GM23338 (cell line): Measurements from ENCODE around the gene GJB4. TPM values are rescaled to one million over a fixed set of nuclear protein-coding genes. Genes with fewer than 3 reads are reported as not detected.

Experiments
- ATAC-seq: fragments of 200-7000 bp; cut with Tn5 transposase; 3 replicates; pipeline ENCODE4 v1.9.1; 2020
- DNase-seq: peaks from one replicate; pipeline ENCODE4 v3.0.0-alpha.2; 2015; ENCODE audit warnings: low spot score
- H2AFZ ChIP-seq: fragments of 200-600 bp; sonication (generic); 2 replicates; pipeline ENCODE4 v1.8.0; 2016; ENCODE audit warnings: antibody characterized with exemption, mild to moderate bottlenecking, moderate library complexity
- H3F3A ChIP-seq: fragments of 200-600 bp; sonication (generic); replicated peaks from 2 replicates; pipeline ENCODE4 v1.8.0; 2017; ENCODE audit warnings: antibody characterized with exemption, mixed run types, low read depth
- H3K27ac ChIP-seq: fragments of 200-600 bp; sonication (generic); 2 replicates; pipeline ENCODE4 v1.6.1; 2016; ENCODE audit warnings: low read depth
- H3K27me3 ChIP-seq: fragments of 200-600 bp; sonication (generic); 2 replicates; pipeline ENCODE4 v1.8.0; 2016; ENCODE audit warnings: mild to moderate bottlenecking, mixed run types, moderate library complexity; ENCODE audit not compliant: insufficient read depth
- H3K36me3 ChIP-seq: fragments of 200-600 bp; sonication (generic); 2 replicates; pipeline ENCODE4 v1.8.0; 2016; ENCODE audit warnings: mild to moderate bottlenecking; ENCODE audit not compliant: insufficient read depth
- H3K4me1 ChIP-seq: fragments of 200-600 bp; sonication (generic); 2 replicates; pipeline ENCODE4 v1.8.0; 2016; ENCODE audit warnings: mild to moderate bottlenecking, moderate library complexity; ENCODE audit not compliant: insufficient read depth
- H3K4me2 ChIP-seq: fragments of 200-600 bp; sonication (generic); 2 replicates; pipeline ENCODE4 v1.7.1; 2017; ENCODE audit warnings: mixed run types
- H3K4me3 ChIP-seq: fragments of 200-600 bp; sonication (generic); 2 replicates; pipeline ENCODE4 v1.6.1; 2016; ENCODE audit warnings: mixed run types
- H3K79me2 ChIP-seq: fragments of 200-600 bp; sonication (generic); replicated peaks from 2 replicates; pipeline ENCODE4 v1.8.0; 2017; ENCODE audit warnings: mild to moderate bottlenecking; ENCODE audit not compliant: insufficient read depth
- H3K9me2 ChIP-seq: fragments of 200-600 bp; sonication (generic); 2 replicates; pipeline ENCODE4 v1.8.0; 2017; ENCODE audit not compliant: insufficient read depth
- H4K20me1 ChIP-seq: fragments of 200-600 bp; sonication (generic); replicated peaks from 2 replicates; pipeline ENCODE4 v1.8.0; 2017; ENCODE audit warnings: mild to moderate bottlenecking; ENCODE audit not compliant: insufficient read depth
- H3K27ac Mint-ChIP-seq: 2 replicates; pipeline ENCODE4 v1.8.0; 2020; ENCODE audit warnings: inconsistent platforms, mild to moderate bottlenecking, moderate library complexity, mixed read lengths
- H3K27me3 Mint-ChIP-seq: 3 replicates; pipeline ENCODE4 v1.8.0; 2022; ENCODE audit warnings: low read depth, mild to moderate bottlenecking, moderate library complexity, mixed read lengths, inconsistent platforms; ENCODE audit not compliant: insufficient read depth, poor library complexity
- H3K36me3 Mint-ChIP-seq: 3 replicates; pipeline ENCODE4 v1.8.0; 2021; ENCODE audit warnings: low read depth, mild to moderate bottlenecking, inconsistent platforms, moderate library complexity, mixed read lengths
- H3K4me1 Mint-ChIP-seq: 3 replicates; pipeline ENCODE4 v1.8.0; 2020; ENCODE audit warnings: mild to moderate bottlenecking, inconsistent platforms, mixed read lengths
- H3K4me3 Mint-ChIP-seq: 3 replicates; pipeline ENCODE4 v1.8.0; 2021; ENCODE audit warnings: moderate library complexity, mild to moderate bottlenecking, inconsistent platforms, mixed read lengths
- H3K9me3 Mint-ChIP-seq: 3 replicates; pipeline ENCODE4 v1.8.0; 2020; ENCODE audit warnings: moderate library complexity, mild to moderate bottlenecking, inconsistent platforms, mixed read lengths
- CREB1 ChIP-seq: fragments of 250-450 bp; sonication (Bioruptor Pico); IDR thresholded peaks from 2 replicates; pipeline ENCODE4 v1.5.0; 2020; ENCODE audit warnings: low read depth, mild to moderate bottlenecking, moderate library complexity
- CTCF ChIP-seq, 2 experiments: fragments of 200-600 bp in 1 of 2; sonication (generic) in 1 of 2; conservative IDR thresholded peaks; 2 replicates each; pipeline versions ENCODE4 v1.5.1 to v1.6.1; 2016 to 2017; ENCODE audit warnings: antibody characterized with exemption in 2 of 2, low read depth in 2 of 2, mild to moderate bottlenecking in 2 of 2, moderate library complexity in 1 of 2
- ETS1 ChIP-seq: IDR thresholded peaks from 2 replicates; pipeline ENCODE4 v1.6.1; 2016; ENCODE audit warnings: antibody characterized with exemption
- EZH2 ChIP-seq: fragments of 200-600 bp; sonication (generic); IDR thresholded peaks from one replicate; pipeline ENCODE4 v1.8.0; 2017; ENCODE audit warnings: antibody characterized with exemption, mild to moderate bottlenecking, low read depth; ENCODE audit not compliant: unreplicated experiment
- EZH2phosphoT487 ChIP-seq: fragments of 200-600 bp; sonication (generic); IDR thresholded peaks from one replicate; pipeline ENCODE4 v1.8.1; 2018; ENCODE audit warnings: antibody characterized with exemption; ENCODE audit not compliant: unreplicated experiment
- JUNB ChIP-seq: IDR thresholded peaks from one replicate; pipeline ENCODE4 v1.6.1; 2016; ENCODE audit warnings: antibody characterized with exemption; ENCODE audit not compliant: unreplicated experiment
- NANOG ChIP-seq: IDR thresholded peaks from 2 replicates; pipeline ENCODE4 v1.6.1; 2016; ENCODE audit warnings: antibody characterized with exemption, borderline replicate concordance
- POLR2AphosphoS5 ChIP-seq: IDR thresholded peaks from 2 replicates; pipeline ENCODE4 v1.6.1; 2016; ENCODE audit warnings: antibody characterized with exemption, low read depth
- REST ChIP-seq: IDR thresholded peaks from one replicate; pipeline ENCODE4 v1.6.1; 2018; ENCODE audit warnings: antibody characterized with exemption; ENCODE audit not compliant: unreplicated experiment
- STAT1 ChIP-seq: IDR thresholded peaks from one replicate; pipeline ENCODE4 v1.6.1; 2016; ENCODE audit warnings: antibody characterized with exemption; ENCODE audit not compliant: unreplicated experiment
- ZNF114 ChIP-seq: fragments of 250-450 bp; sonication (Bioruptor Pico); IDR thresholded peaks from 2 replicates; pipeline ENCODE4 v1.5.0; 2020; ENCODE audit warnings: mild to moderate bottlenecking, moderate library complexity
- ZNF331 ChIP-seq: fragments of 250-450 bp; sonication (Bioruptor Pico); IDR thresholded peaks from 2 replicates; pipeline ENCODE4 v1.5.0; 2020; ENCODE audit warnings: low read depth, mild to moderate bottlenecking, moderate library complexity
- ZNF462 ChIP-seq: fragments of 250-450 bp; sonication (Bioruptor Pico); IDR thresholded peaks from 2 replicates; pipeline ENCODE4 v1.5.0; 2020; ENCODE audit warnings: mild to moderate bottlenecking, moderate library complexity
- polyA plus RNA-seq: library from polyadenylated mRNA; unstranded; fragments of >200 nt; fragmentation: Nextera tagmentation; extraction: Ambion mirVana; gene quantifications from 2 replicates; pipeline ENCODE4 v1.2.1, GENCODE V29; 2016
- total RNA-seq: library from RNA; depleted of rRNA; stranded (reverse); fragments of >200 nt; shearing (Covaris generic); gene quantifications from 2 replicates; pipeline ENCODE4 v1.2.3, GENCODE V29; 2014

The GJB4 gene
- total and polyA plus RNA-seq, 2 experiments from 2014 or later = 0.07 TPM; not detected in 1

- H3K27me3 ChIP-seq = peaks cover 23% of the 10 kb centered on the region; the same call in 1 of the 2 replicates
- H3F3A ChIP-seq = no peaks in the 10 kb centered on the region
- H3K36me3 ChIP-seq = no peaks in the 10 kb centered on the region
- Mint-ChIP-seq H3K4me3 (no peak overlapping the region), H3K9me3 (no peaks in the 10 kb centered on the region), H3K27me3 (peaks cover 24% of the 10 kb centered on the region), H3K27ac (no peak overlapping the region), H3K4me1 (peaks cover 21% of the 10 kb centered on the region), H3K36me3 (no peaks in the 10 kb centered on the region; the same call in 2 of the 3 replicates)
- no peak overlapping the region for H3K27ac ChIP-seq
- ATAC-seq (no peak), DNase-seq (no peak)
- 0 out of 2 replicates have a peak, but pooled peaks cover 4% of the 10 kb centered on the region for H3K9me2 ChIP-seq
- H3K79me2 ChIP-seq = no peaks in the 10 kb centered on the region
- no peak overlapping the region for H3K4me3 ChIP-seq
- no peaks in the 10 kb centered on the region; the same call in 1 of the 2 replicates for H3K4me1 ChIP-seq
- no peak overlapping the region for H2AFZ ChIP-seq
- no peak overlapping the region for H3K4me2 ChIP-seq
- TF ChIP-seq POLR2AphosphoS5 (no peak), JUNB (no peak), CTCF (conservative IDR thresholded peaks at IDR 0.05; ENCODE audit: low read depth in 2 of 2) (no peak), CREB1 (CRISPR knock-in tag) (no peak), STAT1 (no peak), ZNF331 (CRISPR knock-in tag) (no peak), EZH2phosphoT487 (no peak), EZH2 (no peak), ZNF462 (no peak), NANOG (no peak), ZNF114 (no peak), ETS1 (no peak), REST (no peak)
- H4K20me1 ChIP-seq = no peaks in the 10 kb centered on the region
Measured at GRCh38 chr1:34795916-34796315, 36.4 kb downstream of the GJB4 start.
